Measurements from ENCODE around the gene BABAM2. TPM values are rescaled to one million over a fixed set of nuclear protein-coding genes. Genes with fewer than 3 reads are reported as not detected.

Gene BABAM2
- total RNA-seq, 1 donor = 42.0 TPM

DNA sequence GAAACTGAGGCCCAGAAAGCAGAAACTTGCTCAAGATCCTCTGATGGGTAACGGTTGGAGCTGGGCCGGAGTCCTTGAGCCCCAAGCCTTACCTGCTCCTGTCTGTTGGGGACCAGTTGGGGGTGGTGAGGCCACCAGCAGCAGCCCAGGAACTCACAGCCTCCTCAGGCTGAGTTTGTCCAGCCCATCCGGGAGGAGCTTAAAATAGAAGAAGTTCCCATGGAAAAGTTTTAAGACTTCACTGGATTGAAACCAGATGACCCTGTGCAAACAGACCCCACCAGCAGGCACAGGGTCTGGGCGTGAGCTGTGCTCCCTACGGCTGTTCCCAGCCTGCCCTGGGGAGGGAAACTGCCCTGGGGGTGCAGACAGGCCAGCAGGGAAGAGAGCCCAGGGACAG, 461.6 kb downstream of the BABAM2 start:
- no peaks in the 10 kb centered on the region for H4K20me1 ChIP-seq (ENCODE audit: insufficient read depth, low read length)
- peak; percentile 58 for DNase-seq (ENCODE audit: insufficient read length, low spot score, missing footprints)
- TF ChIP-seq CTCF (IDR thresholded peaks at IDR 0.05; ENCODE audit: extremely low read depth, low read depth, low read length) = no peak
- no peak overlapping the region for H2AFZ ChIP-seq (ENCODE audit: low read length)
- no peaks in the 10 kb centered on the region for H3K9me3 ChIP-seq (ENCODE audit: low read depth, low read length)
- H3K79me2 ChIP-seq (ENCODE audit: insufficient read depth, low read length) = no peaks in the 10 kb centered on the region
- H3K4me2 ChIP-seq (ENCODE audit: insufficient read depth, low read length) = no peak overlapping the region
- H3K4me1 ChIP-seq (ENCODE audit: insufficient read depth, low read length) = peaks cover 16% of the 10 kb centered on the region
- no peak overlapping the region for H3K27ac ChIP-seq (ENCODE audit: low read depth, low read length)
- H3K27me3 ChIP-seq (ENCODE audit: insufficient read depth, low read length) = no peaks in the 10 kb centered on the region
- no peaks in the 10 kb centered on the region for H3K36me3 ChIP-seq (ENCODE audit: insufficient read depth, low read length)
- H3K4me3 ChIP-seq (ENCODE audit: insufficient read depth, low read length) = no peak overlapping the region

GRCh38 chr2:28352610-28353195, 462.2 kb downstream of the BABAM2 start:
- Histone ChIP-seq H3K27me3 (ENCODE audit: insufficient read depth, low read length) (no peaks in the 10 kb centered on the region), H4K20me1 (ENCODE audit: insufficient read depth, low read length) (no peaks in the 10 kb centered on the region), H3K9me3 (ENCODE audit: low read depth, low read length) (no peaks in the 10 kb centered on the region), H3K4me3 (ENCODE audit: insufficient read depth, low read length) (no peak overlapping the region), H3K27ac (ENCODE audit: low read depth, low read length) (no peak overlapping the region), H3K4me1 (ENCODE audit: insufficient read depth, low read length) (peaks cover 16% of the 10 kb centered on the region), H3K79me2 (ENCODE audit: insufficient read depth, low read length) (no peaks in the 10 kb centered on the region), H3K36me3 (ENCODE audit: insufficient read depth, low read length) (no peaks in the 10 kb centered on the region), H2AFZ (ENCODE audit: low read length) (no peak overlapping the region), H3K4me2 (ENCODE audit: insufficient read depth, low read length) (no peak overlapping the region)
- peak; percentile 67 for DNase-seq (ENCODE audit: insufficient read length, low spot score, missing footprints)
- TF ChIP-seq CTCF (IDR thresholded peaks at IDR 0.05; ENCODE audit: extremely low read depth, low read depth, low read length) = no peak

DNA sequence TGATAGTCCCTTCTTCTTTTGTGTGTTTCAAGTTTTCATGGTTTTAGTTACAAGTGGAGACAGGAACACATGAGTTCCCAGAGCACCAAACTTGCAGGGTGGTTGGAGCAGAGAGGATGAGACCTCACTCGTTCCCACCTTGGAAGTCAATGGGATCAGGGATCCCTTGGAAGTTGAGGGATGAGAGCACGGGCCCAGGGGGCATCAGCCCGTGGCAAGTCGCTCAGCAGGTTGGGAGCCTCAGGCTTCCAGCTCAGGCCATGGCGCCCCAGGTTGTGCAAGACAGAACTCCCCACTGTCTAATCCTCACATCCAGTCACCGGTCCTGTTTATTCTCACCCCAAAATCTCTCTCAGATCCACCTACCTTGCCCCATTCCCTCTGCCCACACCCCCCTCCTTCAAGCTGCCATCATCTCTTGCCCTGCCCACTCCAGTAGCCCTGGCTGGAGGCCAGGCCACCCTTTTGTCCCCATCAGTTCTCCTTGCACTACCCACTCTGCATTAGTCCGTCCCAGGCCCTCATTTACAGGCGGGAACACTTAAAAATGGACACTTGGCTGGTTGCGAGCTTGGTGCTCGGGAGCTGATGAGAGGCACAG, 464.5 kb downstream of the BABAM2 start:
- peak overlapping the region; percentile 86 for H2AFZ ChIP-seq (ENCODE audit: low read length)
- peaks cover 33% of the 10 kb centered on the region for H3K4me1 ChIP-seq (ENCODE audit: insufficient read depth, low read length)
- no peaks in the 10 kb centered on the region for H3K27me3 ChIP-seq (ENCODE audit: insufficient read depth, low read length)
- no peak for TF ChIP-seq CTCF (IDR thresholded peaks at IDR 0.05; ENCODE audit: extremely low read depth, low read depth, low read length)
- H3K27ac ChIP-seq (ENCODE audit: low read depth, low read length) = peak overlapping the region; percentile 91
- no peaks in the 10 kb centered on the region for H3K9me3 ChIP-seq (ENCODE audit: low read depth, low read length)
- H4K20me1 ChIP-seq (ENCODE audit: insufficient read depth, low read length) = no peaks in the 10 kb centered on the region
- H3K4me2 ChIP-seq (ENCODE audit: insufficient read depth, low read length) = no peak overlapping the region
- no peaks in the 10 kb centered on the region for H3K79me2 ChIP-seq (ENCODE audit: insufficient read depth, low read length)
- H3K36me3 ChIP-seq (ENCODE audit: insufficient read depth, low read length) = no peaks in the 10 kb centered on the region
- DNase-seq (ENCODE audit: insufficient read length, low spot score, missing footprints) = peak; percentile 54
- no peak overlapping the region for H3K4me3 ChIP-seq (ENCODE audit: insufficient read depth, low read length)

GRCh38 chr2:28355521-28356094, 465.1 kb downstream of the BABAM2 start:
- Histone ChIP-seq H3K4me2 (ENCODE audit: insufficient read depth, low read length) (no peak overlapping the region), H3K9me3 (ENCODE audit: low read depth, low read length) (no peaks in the 10 kb centered on the region), H3K27me3 (ENCODE audit: insufficient read depth, low read length) (no peaks in the 10 kb centered on the region), H4K20me1 (ENCODE audit: insufficient read depth, low read length) (no peaks in the 10 kb centered on the region), H3K79me2 (ENCODE audit: insufficient read depth, low read length) (no peaks in the 10 kb centered on the region), H3K27ac (ENCODE audit: low read depth, low read length) (peak overlapping the region; percentile 91), H3K4me1 (ENCODE audit: insufficient read depth, low read length) (peaks cover 37% of the 10 kb centered on the region), H3K4me3 (ENCODE audit: insufficient read depth, low read length) (no peak overlapping the region), H3K36me3 (ENCODE audit: insufficient read depth, low read length) (no peaks in the 10 kb centered on the region), H2AFZ (ENCODE audit: low read length) (peak overlapping the region; percentile 86)
- DNase-seq (ENCODE audit: insufficient read length, low spot score, missing footprints) = peak; percentile 85
- no peak for TF ChIP-seq CTCF (IDR thresholded peaks at IDR 0.05; ENCODE audit: extremely low read depth, low read depth, low read length)

All from osteoblast (primary cell).